AG09309 (cell line): ENCODE results near the gene IQSEC1.

Source experiments
- DNase-seq: peaks from one replicate; pipeline ENCODE4 v3.0.0-alpha.2; 2010; ENCODE audit warnings: low read depth
- H3K4me3 ChIP-seq: 2 replicates; pipeline ENCODE4 v1.5.1; 2011; ENCODE audit warnings: mild to moderate bottlenecking, low read depth, low read length, moderate library complexity; ENCODE audit not compliant: control insufficient read depth
- CTCF ChIP-seq: IDR thresholded peaks from 2 replicates; pipeline ENCODE4 v1.5.1; 2011; ENCODE audit warnings: mild to moderate bottlenecking, low read depth, low read length, inconsistent platforms; ENCODE audit not compliant: insufficient read depth, control insufficient read depth; ENCODE audit errors: missing control alignments

The IQSEC1 gene

GRCh38 chr3:12956316-12956660 is 116.9 kb downstream of the IQSEC1 start:
- no peak for DNase-seq
- no peak overlapping the region for H3K4me3 ChIP-seq
- no peak for TF ChIP-seq CTCF

- H3K4me3 ChIP-seq: no peak overlapping the region
- no peak for DNase-seq
- no peak for TF ChIP-seq CTCF
Observed at GRCh38 chr3:12955651-12956315, 117.4 kb downstream of the IQSEC1 start.

- H3K4me3 ChIP-seq: no peak overlapping the region
- DNase-seq: no peak
- no peak for TF ChIP-seq CTCF
Observed at GRCh38 chr3:12954891-12955650, 118.2 kb downstream of the IQSEC1 start.

GRCh38 chr3:12954180-12954579 is 119.0 kb downstream of the IQSEC1 start:
- TF ChIP-seq CTCF: no peak
- no peak overlapping the region for H3K4me3 ChIP-seq

GRCh38 chr3:12953201-12953995 is 119.8 kb downstream of the IQSEC1 start:
- DNase-seq: no peak
- no peak overlapping the region for H3K4me3 ChIP-seq
- no peak for TF ChIP-seq CTCF

More at GRCh38 chr3:12954180-12954579, 119.0 kb downstream of the IQSEC1 start:
- DNase-seq: no peak

- DNase-seq: no peak
- H3K4me3 ChIP-seq: no peak overlapping the region
- TF ChIP-seq CTCF: no peak
Observed at GRCh38 chr3:12952343-12953200, 120.7 kb downstream of the IQSEC1 start.
